Retinal pigment epithelial cell (primary cell): ENCODE results near the gene CEP20.
A peak's percentile ranks its signal among the peaks of the same experiment; 100 is the strongest.

Source experiments
- DNase-seq: peaks from one replicate; pipeline ENCODE4 v3.0.0-alpha.2; 2010; ENCODE audit warnings: low read depth
- H3K4me3 ChIP-seq: 2 replicates; pipeline ENCODE4 v1.5.1; 2011; ENCODE audit warnings: mild to moderate bottlenecking, low read length, control low read depth, moderate library complexity
- CTCF ChIP-seq: conservative IDR thresholded peaks from 2 replicates; pipeline ENCODE4 v1.5.1; 2011; ENCODE audit warnings: low read depth, low read length, control low read depth, inconsistent platforms

CEP20 gene

DNA sequence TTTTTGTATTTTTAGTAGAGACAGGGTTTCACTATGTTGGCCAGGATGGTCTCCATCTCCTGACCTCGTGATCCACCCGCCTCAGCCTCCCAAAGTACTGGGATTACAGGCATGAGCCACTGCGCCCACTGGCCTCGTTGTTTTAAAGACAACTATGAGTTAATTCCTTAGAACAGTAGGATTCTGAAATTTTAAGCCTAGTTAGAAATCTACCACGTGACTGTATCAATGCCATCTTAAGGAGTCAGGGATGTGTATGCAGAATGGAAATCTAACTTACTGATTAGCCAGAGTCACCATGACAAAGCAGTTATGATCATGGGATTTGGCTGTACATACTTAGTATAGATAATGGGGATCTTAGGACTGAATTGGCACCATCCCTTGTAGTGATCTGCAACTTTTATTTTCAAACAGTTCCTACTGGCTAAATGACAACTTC lies 2.8 kb downstream of the CEP20 start:
- no peak overlapping the region for H3K4me3 ChIP-seq

GRCh38 chr16:15882563-15882962 lies 5.8 kb downstream of the CEP20 start:
- TF ChIP-seq CTCF: no peak
- DNase-seq: no peak
- H3K4me3 ChIP-seq: no peak overlapping the region

More for the DNA sequence above, 2.8 kb downstream of the CEP20 start:
- DNase-seq: peak; percentile 35
- no peak for TF ChIP-seq CTCF

DNA sequence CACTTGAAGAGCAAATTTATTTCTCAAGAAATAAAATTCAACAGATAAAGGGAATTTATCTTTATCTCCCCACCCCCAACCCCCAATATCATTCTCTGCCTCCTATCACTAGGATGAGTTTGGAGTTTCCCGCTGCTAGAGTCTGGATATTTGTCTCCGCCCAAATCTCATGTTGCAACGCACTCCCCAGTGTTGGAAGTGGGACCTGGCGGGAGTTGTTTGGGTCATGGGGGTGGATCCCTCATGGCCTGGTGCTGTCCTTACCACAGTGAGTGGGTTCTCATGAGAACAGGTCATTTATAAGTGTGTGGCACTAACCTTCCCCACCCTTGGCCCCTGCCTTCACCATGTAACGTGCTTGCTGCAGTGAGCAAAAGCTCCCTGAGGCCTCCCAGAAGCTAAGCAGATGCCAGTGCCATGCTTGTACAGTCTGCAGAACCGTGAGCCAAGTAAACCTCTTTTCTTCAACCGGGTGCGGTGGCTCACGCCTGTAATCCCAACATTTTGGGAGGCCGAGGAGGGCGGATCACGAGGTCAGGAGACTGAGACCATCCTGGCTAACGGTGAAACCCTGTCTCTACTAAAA lies 6.5 kb downstream of the CEP20 start:
- no peak for DNase-seq
- TF ChIP-seq CTCF: no peak
- H3K4me3 ChIP-seq: no peak overlapping the region

- no peak overlapping the region for H3K4me3 ChIP-seq
- no peak for TF ChIP-seq CTCF
- DNase-seq: no peak
These were observed 7.7 kb downstream of the CEP20 start for GRCh38 chr16:15880434-15881308.

GRCh38 chr16:15879255-15879811 lies 9.1 kb downstream of the CEP20 start:
- DNase-seq: peak; percentile 25
- H3K4me3 ChIP-seq: no peak overlapping the region
- TF ChIP-seq CTCF: no peak

GRCh38 chr16:15876503-15876902 lies 11.9 kb downstream of the CEP20 start:
- no peak for DNase-seq
- no peak overlapping the region for H3K4me3 ChIP-seq
- no peak for TF ChIP-seq CTCF
